B cell (primary cell): ENCODE measurements around the gene TRPM2. TPM values are rescaled to one million over a fixed set of nuclear protein-coding genes. Genes with fewer than 3 reads are reported as not detected.

ENCODE experiments used
- ATAC-seq: fragments of 200-7000 bp; cut with Tn5 transposase; one replicate; pipeline ENCODE4 v1.10.0; 2021; ENCODE audit warnings: low read depth, mild to moderate bottlenecking, moderate number of reproducible peaks, moderate library complexity
- CTCF ChIA-PET: fragments of 350-600 bp; sonication (Branson Sonifier 250); formaldehyde crosslinking; loops from one replicate; lab custom pipeline; 2021; ENCODE audit warnings: antibody characterized with exemption, inconsistent platforms; lab: Charles Lee
- POLR2A ChIA-PET: fragments of 350-600 bp; sonication (Branson Sonifier 250); formaldehyde crosslinking; loops from one replicate; lab custom pipeline; 2021; ENCODE audit warnings: antibody characterized with exemption; lab: Charles Lee
- DNase-seq: peaks from one replicate; pipeline ENCODE4 v3.0.0; 2013
- H2AFZ ChIP-seq: 2 replicates; pipeline ENCODE4 v1.6.1; 2012; ENCODE audit warnings: mild to moderate bottlenecking, low read depth, low read length; ENCODE audit not compliant: insufficient read depth, poor library complexity, severe bottlenecking
- H3K27ac ChIP-seq, 2 donors: 1 replicate in 1 of 2; 2 replicates in 1 of 2; pipeline ENCODE4 v1.5.1; 2012 to 2013; ENCODE audit warnings: low read length in 2 of 2, mild to moderate bottlenecking in 2 of 2, moderate library complexity in 1 of 2
- H3K27me3 ChIP-seq, 4 experiments: fragments of 200-600 bp in 1 of 4; sonication (generic) in 1 of 4; replicated peaks in 1 of 4; 1 replicate in 2 of 4; 2 replicates in 2 of 4; pipeline versions ENCODE4 v1.6.1 to v1.7.0; 2013 to 2016; ENCODE audit warnings: low read length in 3 of 4, mild to moderate bottlenecking in 2 of 4, mixed read lengths in 1 of 4, moderate library complexity in 1 of 4; ENCODE audit not compliant: insufficient read depth in 4 of 4, control insufficient read depth in 3 of 4; ENCODE audit errors: control extremely low read depth in 1 of 4
- H3K36me3 ChIP-seq, 2 experiments: replicated peaks in 1 of 2; 1 replicate in 1 of 2; 2 replicates in 1 of 2; pipeline versions ENCODE4 v1.6.1 to v1.7.1; 2013; ENCODE audit warnings: low read length in 1 of 2; ENCODE audit not compliant: insufficient read depth in 2 of 2, control insufficient read depth in 1 of 2; ENCODE audit errors: control extremely low read depth in 1 of 2, extremely low read depth in 1 of 2
- H3K4me1 ChIP-seq, 2 donors: fragments of 200-600 bp in 1 of 2; sonication (generic) in 1 of 2; 1 replicate in 1 of 2; 2 replicates in 1 of 2; pipeline versions ENCODE4 v1.5.1 to v1.6.1; 2013 to 2017; ENCODE audit warnings: low read length in 2 of 2; ENCODE audit not compliant: control insufficient read depth in 2 of 2, insufficient read depth in 2 of 2
- H3K4me2 ChIP-seq: replicated peaks from 2 replicates; pipeline ENCODE3; 2012; ENCODE audit warnings: mild to moderate bottlenecking, low read depth, low read length; ENCODE audit not compliant: poor library complexity, severe bottlenecking
- H3K4me3 ChIP-seq, 5 experiments: fragments of 200-600 bp in 1 of 5; sonication (generic) in 1 of 5; 1 replicate in 3 of 5; 2 replicates in 2 of 5; pipeline versions ENCODE4 v1.5.1 to v1.7.0; 2011 to 2016; ENCODE audit warnings: low read length in 4 of 5, mild to moderate bottlenecking in 4 of 5, low read depth in 2 of 5, control low read depth in 1 of 5, moderate library complexity in 1 of 5; ENCODE audit not compliant: insufficient read depth in 1 of 5; ENCODE audit errors: control extremely low read depth in 1 of 5, extremely low read depth in 1 of 5
- H3K79me2 ChIP-seq: fragments of 200-600 bp; sonication (generic); one replicate; pipeline ENCODE4 v1.6.0; 2016; ENCODE audit warnings: low read length; ENCODE audit not compliant: control insufficient read depth, insufficient read depth
- H3K9ac ChIP-seq: fragments of 200-600 bp; sonication (generic); 2 replicates; pipeline ENCODE4 v1.6.1; 2017; ENCODE audit warnings: mild to moderate bottlenecking, low read length, moderate library complexity
- H3K9me3 ChIP-seq, 3 donors: one replicate each; pipeline versions ENCODE4 v1.6.1 to v1.7.1; 2013; ENCODE audit warnings: low read length in 2 of 3; ENCODE audit not compliant: control insufficient read depth in 2 of 3, insufficient read depth in 1 of 3; ENCODE audit errors: control extremely low read depth in 1 of 3
- H4K20me1 ChIP-seq: 2 replicates; pipeline ENCODE4 v1.6.0; 2012; ENCODE audit warnings: mild to moderate bottlenecking, low read length; ENCODE audit not compliant: insufficient read depth, control insufficient read depth, poor library complexity, severe bottlenecking
- H3K27ac Mint-ChIP-seq: one replicate; pipeline ENCODE4 v1.8.0; 2021; ENCODE audit warnings: mixed read lengths
- H3K27me3 Mint-ChIP-seq: one replicate; pipeline ENCODE4 v1.8.0; 2021; ENCODE audit warnings: mixed read lengths
- H3K4me1 Mint-ChIP-seq: one replicate; pipeline ENCODE4 v1.8.0; 2021; ENCODE audit warnings: mixed read lengths
- H3K4me3 Mint-ChIP-seq: one replicate; pipeline ENCODE4 v1.8.0; 2021; ENCODE audit warnings: mixed read lengths
- H3K9me3 Mint-ChIP-seq: one replicate; pipeline ENCODE4 v1.8.0; 2022; ENCODE audit warnings: mixed read lengths; ENCODE audit not compliant: insufficient read depth
- CTCF ChIP-seq: fragments of 200-600 bp; IDR thresholded peaks from one replicate; pipeline ENCODE4 v1.8.0; 2022; ENCODE audit warnings: antibody characterized with exemption, mild to moderate bottlenecking
- EZH2 ChIP-seq: IDR thresholded peaks from 2 replicates; pipeline ENCODE4 v1.6.1; 2012; ENCODE audit warnings: borderline replicate concordance, low read depth, mild to moderate bottlenecking, moderate library complexity, low read length; ENCODE audit not compliant: insufficient read depth, poor library complexity, severe bottlenecking
- WGBS: methylation state at CpG from one replicate; pipeline ENCODE4 v1.1.5; 2013; ENCODE audit warnings: missing lambda C conversion rate; ENCODE audit not compliant: insufficient coverage; 5-methylcytosine and 5-hydroxymethylcytosine counted together
- intact Hi-C: fragments of 100-400 bp; cut with micrococcal nuclease; formaldehyde crosslinking; loops from one replicate; pipeline ENCODE4 v1.10.0; 2022
- polyA plus RNA-seq: library from polyadenylated mRNA; depleted of rRNA; stranded (reverse); fragments of >200 nt; gene quantifications from 2 replicates; pipeline ENCODE4 v1.2.3, GENCODE V29; 2012
- total RNA-seq, 2 donors: library from RNA; stranded (reverse); fragments of 120-200 nt in 1 of 2; gene quantifications; 1 replicate in 1 of 2; 2 replicates in 1 of 2; pipeline versions ENCODE4 v1.2.3 to v1.2.4, GENCODE V29; 2013 to 2022

The TRPM2 gene
- total and polyA plus RNA-seq, 2 donors (not counting 1 experiment from before 2014, with no cell fraction given) = 1.6 to 8.4 TPM

- no peak overlapping the region for H3K4me3 ChIP-seq
- H3K79me2 ChIP-seq = no peaks in the 10 kb centered on the region
- H3K27me3 Mint-ChIP-seq = no peaks in the 10 kb centered on the region
- no peak overlapping the region for H3K27ac Mint-ChIP-seq
- H3K4me2 ChIP-seq = no peak overlapping the region
- no peak for TF ChIP-seq CTCF
- TF ChIP-seq EZH2 = no peak
- H3K4me3 Mint-ChIP-seq = no peak overlapping the region
- H3K9me3 ChIP-seq = no peaks in the 10 kb centered on the region
- WGBS = 94% methylated on average over 16 of the region's 16 CpGs
- no peaks in the 10 kb centered on the region for H3K4me1 ChIP-seq
- no peaks in the 10 kb centered on the region for H3K36me3 ChIP-seq
- H3K9ac ChIP-seq = no peak overlapping the region
- CTCF ChIA-PET = no interaction called here
- no peaks in the 10 kb centered on the region for H3K9me3 Mint-ChIP-seq
- intact Hi-C loops = no loop called here
- H4K20me1 ChIP-seq = no peaks in the 10 kb centered on the region
- no peaks in the 10 kb centered on the region for H3K27me3 ChIP-seq
- DNase-seq (no peak), ATAC-seq (no peak)
- H2AFZ ChIP-seq = no peak overlapping the region
- H3K4me1 Mint-ChIP-seq = no peaks in the 10 kb centered on the region
- H3K27ac ChIP-seq = no peak overlapping the region
- POLR2A ChIA-PET = no interaction called here
Measured at GRCh38 chr21:44466351-44466954, 113.0 kb downstream of the TRPM2 start.

DNA sequence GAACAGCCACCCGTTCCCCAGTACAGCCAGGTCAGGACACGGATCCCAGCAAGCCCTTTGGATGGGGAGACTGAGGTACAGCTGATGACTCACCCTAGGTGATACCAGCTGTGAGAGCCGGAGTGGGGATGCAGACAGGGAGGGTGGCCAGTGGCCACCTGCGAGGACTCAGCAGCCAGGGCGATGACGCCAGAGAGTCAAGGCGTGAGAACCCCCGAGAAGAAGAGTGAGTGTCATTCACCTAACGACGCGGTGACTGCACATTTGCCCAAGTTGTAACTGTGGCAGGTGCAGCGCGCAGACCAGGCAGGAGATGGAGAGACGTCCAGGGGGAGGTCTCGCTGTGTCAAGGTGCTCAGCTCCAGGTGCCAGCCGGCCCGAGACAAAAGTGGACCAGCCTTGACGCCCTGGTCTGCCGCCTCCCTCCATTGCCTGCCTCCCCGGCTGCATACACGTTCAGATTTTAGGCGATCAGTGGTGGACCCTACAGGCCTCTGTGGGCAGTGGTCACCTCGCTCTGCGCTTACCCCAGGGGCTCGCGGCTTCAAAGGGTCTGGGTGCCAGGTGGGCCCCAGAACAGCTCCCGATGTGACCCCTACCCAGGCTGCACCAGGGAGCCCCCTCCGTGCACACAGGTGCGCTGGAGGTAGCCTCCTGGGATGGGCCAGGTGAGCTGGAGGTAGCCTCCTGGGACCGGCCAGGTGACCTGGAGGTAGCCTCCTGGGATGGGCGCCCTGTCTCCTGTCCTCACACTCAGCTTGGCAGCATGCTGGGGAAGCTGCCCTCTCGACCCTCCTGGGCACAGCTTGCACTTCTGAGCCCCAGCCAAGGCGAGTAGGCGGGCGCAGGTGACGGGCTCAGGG lies 113.8 kb downstream of the TRPM2 start:
- H3K4me1 Mint-ChIP-seq = no peaks in the 10 kb centered on the region

More for the DNA sequence above, 113.8 kb downstream of the TRPM2 start:
- no peaks in the 10 kb centered on the region for H3K4me1 ChIP-seq
- H3K27me3 ChIP-seq = no peaks in the 10 kb centered on the region
- Mint-ChIP-seq H3K4me3 (no peak overlapping the region), H3K27me3 (no peaks in the 10 kb centered on the region), H3K9me3 (no peaks in the 10 kb centered on the region), H3K27ac (no peak overlapping the region)
- ATAC-seq (no peak), DNase-seq (no peak)
- TF ChIP-seq EZH2 (no peak), CTCF (no peak)
- ChIA-PET POLR2A (no interaction called here), CTCF (no interaction called here)
- intact Hi-C loops = no loop called here
- H4K20me1 ChIP-seq = no peaks in the 10 kb centered on the region
- no peaks in the 10 kb centered on the region for H3K79me2 ChIP-seq
- no peak overlapping the region for H2AFZ ChIP-seq
- H3K9ac ChIP-seq = no peak overlapping the region
- H3K4me2 ChIP-seq = no peak overlapping the region
- 91% methylated on average over 35 of the region's 36 CpGs for WGBS
- no peak overlapping the region for H3K27ac ChIP-seq
- H3K9me3 ChIP-seq = no peaks in the 10 kb centered on the region
- no peaks in the 10 kb centered on the region for H3K36me3 ChIP-seq
- H3K4me3 ChIP-seq = no peak overlapping the region
